ENCODE measurements around the gene SLC35D1. TPM values are rescaled to one million over a fixed set of nuclear protein-coding genes. Genes with fewer than 3 reads are reported as not detected.
A peak's percentile ranks its signal among the peaks of the same experiment; 100 is the strongest.

Gene SLC35D1
- total and polyA plus RNA-seq, 9 of the 15 experiments (the other 6 are each of a cell fraction or from before 2014, with no cell fraction given) = 2.3 to 10.4 (median 6.4) TPM

DNA sequence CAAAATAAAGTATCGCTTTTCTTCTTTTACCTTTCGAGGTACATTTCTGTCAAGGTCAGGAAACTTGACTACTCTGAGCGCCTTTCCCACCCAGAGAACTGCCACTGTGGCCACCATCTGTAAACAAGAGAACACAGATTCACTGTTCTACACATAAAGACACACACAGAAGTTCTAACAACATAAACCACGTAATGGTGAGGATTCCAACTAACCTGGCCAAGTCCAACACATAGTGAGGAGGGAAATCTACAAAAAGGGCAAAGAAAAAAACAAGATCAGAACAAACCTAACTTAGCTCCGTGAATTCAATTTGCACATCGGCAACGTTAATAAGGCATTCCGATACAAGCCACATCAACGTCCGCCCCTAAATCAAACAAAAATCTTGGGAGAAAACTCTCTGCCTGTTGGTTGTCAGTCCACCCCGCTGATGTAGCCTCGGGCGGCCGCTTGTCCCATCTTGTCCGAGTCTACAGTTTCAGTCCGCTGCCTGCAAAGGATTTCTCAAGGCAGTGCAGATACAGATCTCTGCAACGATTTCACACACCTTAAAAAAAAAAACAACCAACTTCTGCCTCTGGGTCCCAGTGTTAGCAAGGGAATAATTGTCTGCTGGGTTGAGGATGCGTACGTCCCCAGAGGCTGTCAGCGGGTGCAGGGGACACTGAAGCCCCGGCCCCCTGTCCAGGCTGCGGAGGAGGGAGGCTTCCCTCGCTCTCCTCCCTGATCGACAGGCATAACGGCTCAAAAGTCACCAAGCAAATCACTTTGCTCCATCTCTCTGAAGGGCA lies 1.0 kb downstream of the SLC35D1 start (continued):
- TF ChIP-seq, protein P1, sequence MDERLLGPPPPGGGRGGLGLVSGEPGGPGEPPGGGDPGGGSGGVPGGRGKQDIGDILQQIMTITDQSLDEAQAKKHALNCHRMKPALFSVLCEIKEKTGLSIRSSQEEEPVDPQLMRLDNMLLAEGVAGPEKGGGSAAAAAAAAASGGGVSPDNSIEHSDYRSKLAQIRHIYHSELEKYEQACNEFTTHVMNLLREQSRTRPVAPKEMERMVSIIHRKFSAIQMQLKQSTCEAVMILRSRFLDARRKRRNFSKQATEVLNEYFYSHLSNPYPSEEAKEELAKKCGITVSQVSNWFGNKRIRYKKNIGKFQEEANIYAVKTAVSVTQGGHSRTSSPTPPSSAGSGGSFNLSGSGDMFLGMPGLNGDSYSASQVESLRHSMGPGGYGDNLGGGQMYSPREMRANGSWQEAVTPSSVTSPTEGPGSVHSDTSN (CRISPR knock-in tag; IDR thresholded peaks at IDR 0.05; ENCODE audit: low read depth) = no peak
- TF ChIP-seq, protein P1 (tag; conservative IDR thresholded peaks at IDR 0.05; ENCODE audit: low read depth) = 0 out of 2 replicates have a peak, but pooled peaks have one; percentile 37
- TF ChIP-seq EP400 (IDR thresholded peaks at IDR 0.05) (no peak), GATAD2B (IDR thresholded peaks at IDR 0.05; ENCODE audit: borderline replicate concordance) (no peak), TEAD4 (IDR thresholded peaks at IDR 0.05; ENCODE audit: low read length) (peak; percentile 20; the same call in 1 of the 2 replicates), TEAD4 (CRISPR knock-in tag; IDR thresholded peaks at IDR 0.05; ENCODE audit: borderline replicate concordance) (no peak), ZNF232 (CRISPR knock-in tag; IDR thresholded peaks at IDR 0.05) (no peak), DPF2 (IDR thresholded peaks at IDR 0.05) (peak; percentile 53; the same call in 1 of the 2 replicates), SMAD4 (CRISPR knock-in tag; conservative IDR thresholded peaks at IDR 0.05) (0 out of 2 replicates have a peak, but pooled peaks have one; percentile 1), BCOR (IDR thresholded peaks at IDR 0.05) (peak; percentile 52; the same call in 1 of the 2 replicates)
- TF ChIP-seq, protein P2, sequence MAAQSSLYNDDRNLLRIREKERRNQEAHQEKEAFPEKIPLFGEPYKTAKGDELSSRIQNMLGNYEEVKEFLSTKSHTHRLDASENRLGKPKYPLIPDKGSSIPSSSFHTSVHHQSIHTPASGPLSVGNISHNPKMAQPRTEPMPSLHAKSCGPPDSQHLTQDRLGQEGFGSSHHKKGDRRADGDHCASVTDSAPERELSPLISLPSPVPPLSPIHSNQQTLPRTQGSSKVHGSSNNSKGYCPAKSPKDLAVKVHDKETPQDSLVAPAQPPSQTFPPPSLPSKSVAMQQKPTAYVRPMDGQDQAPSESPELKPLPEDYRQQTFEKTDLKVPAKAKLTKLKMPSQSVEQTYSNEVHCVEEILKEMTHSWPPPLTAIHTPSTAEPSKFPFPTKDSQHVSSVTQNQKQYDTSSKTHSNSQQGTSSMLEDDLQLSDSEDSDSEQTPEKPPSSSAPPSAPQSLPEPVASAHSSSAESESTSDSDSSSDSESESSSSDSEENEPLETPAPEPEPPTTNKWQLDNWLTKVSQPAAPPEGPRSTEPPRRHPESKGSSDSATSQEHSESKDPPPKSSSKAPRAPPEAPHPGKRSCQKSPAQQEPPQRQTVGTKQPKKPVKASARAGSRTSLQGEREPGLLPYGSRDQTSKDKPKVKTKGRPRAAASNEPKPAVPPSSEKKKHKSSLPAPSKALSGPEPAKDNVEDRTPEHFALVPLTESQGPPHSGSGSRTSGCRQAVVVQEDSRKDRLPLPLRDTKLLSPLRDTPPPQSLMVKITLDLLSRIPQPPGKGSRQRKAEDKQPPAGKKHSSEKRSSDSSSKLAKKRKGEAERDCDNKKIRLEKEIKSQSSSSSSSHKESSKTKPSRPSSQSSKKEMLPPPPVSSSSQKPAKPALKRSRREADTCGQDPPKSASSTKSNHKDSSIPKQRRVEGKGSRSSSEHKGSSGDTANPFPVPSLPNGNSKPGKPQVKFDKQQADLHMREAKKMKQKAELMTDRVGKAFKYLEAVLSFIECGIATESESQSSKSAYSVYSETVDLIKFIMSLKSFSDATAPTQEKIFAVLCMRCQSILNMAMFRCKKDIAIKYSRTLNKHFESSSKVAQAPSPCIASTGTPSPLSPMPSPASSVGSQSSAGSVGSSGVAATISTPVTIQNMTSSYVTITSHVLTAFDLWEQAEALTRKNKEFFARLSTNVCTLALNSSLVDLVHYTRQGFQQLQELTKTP (IDR thresholded peaks at IDR 0.05; ENCODE audit: low read depth in 1 of 2, partially characterized antibody in 2 of 2) = peak in 1 of 2 experiments; percentile 18
- TF ChIP-seq, protein P3, sequence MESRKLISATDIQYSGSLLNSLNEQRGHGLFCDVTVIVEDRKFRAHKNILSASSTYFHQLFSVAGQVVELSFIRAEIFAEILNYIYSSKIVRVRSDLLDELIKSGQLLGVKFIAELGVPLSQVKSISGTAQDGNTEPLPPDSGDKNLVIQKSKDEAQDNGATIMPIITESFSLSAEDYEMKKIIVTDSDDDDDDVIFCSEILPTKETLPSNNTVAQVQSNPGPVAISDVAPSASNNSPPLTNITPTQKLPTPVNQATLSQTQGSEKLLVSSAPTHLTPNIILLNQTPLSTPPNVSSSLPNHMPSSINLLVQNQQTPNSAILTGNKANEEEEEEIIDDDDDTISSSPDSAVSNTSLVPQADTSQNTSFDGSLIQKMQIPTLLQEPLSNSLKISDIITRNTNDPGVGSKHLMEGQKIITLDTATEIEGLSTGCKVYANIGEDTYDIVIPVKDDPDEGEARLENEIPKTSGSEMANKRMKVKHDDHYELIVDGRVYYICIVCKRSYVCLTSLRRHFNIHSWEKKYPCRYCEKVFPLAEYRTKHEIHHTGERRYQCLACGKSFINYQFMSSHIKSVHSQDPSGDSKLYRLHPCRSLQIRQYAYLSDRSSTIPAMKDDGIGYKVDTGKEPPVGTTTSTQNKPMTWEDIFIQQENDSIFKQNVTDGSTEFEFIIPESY (CRISPR knock-in tag; IDR thresholded peaks at IDR 0.05) = no peak
